HepG2 (cell line): ENCODE data around the gene GPA33. TPM values are rescaled to one million over a fixed set of nuclear protein-coding genes. Genes with fewer than 3 reads are reported as not detected.

Experiments used
- ATAC-seq: fragments of 200-7000 bp; cut with Tn5 transposase; 3 replicates; pipeline ENCODE4 v1.9.1; 2020; ENCODE audit warnings: mild to moderate bottlenecking, moderate library complexity
- BruUV-seq: library from RNA; stranded (reverse); fragments of 400-500 nt; replicated peaks from 2 replicates; lab custom pipeline; 2021; lab: Mats Ljungman, UMichigan
- CTCF ChIA-PET: fragments of 300-600 bp; formaldehyde crosslinking; extraction: SDS; loops from one replicate; lab custom pipeline; 2021; ENCODE audit warnings: low total read pairs, inconsistent platforms, low intra/inter-chr PET ratio; lab: Yijun Ruan, JAX
- POLR2A ChIA-PET: fragments of 350-600 bp; sonication (Branson Sonifier 250); formaldehyde crosslinking; loops from one replicate; lab custom pipeline; 2020; ENCODE audit warnings: antibody characterized with exemption, inconsistent platforms; lab: Yijun Ruan, JAX
- DNase-seq: peaks from one replicate; pipeline ENCODE4 v3.0.0-alpha.2; 2015; ENCODE audit warnings: low spot score
- FAIRE-seq: peaks from 3 replicates; lab custom pipeline; 2011; peaks lifted over from hg19 to GRCh38; lab: Jason Lieb, UNC
- H2AFZ ChIP-seq: one replicate; pipeline ENCODE4 v1.6.1; 2011; ENCODE audit warnings: low read length, inconsistent platforms
- H3K27ac ChIP-seq: fragments of 300-600 bp; 3 replicates; pipeline ENCODE4 v1.8.0; 2011; ENCODE audit warnings: mixed run types, mild to moderate bottlenecking, mixed read lengths, low read length, inconsistent platforms; ENCODE audit not compliant: insufficient read depth; ENCODE audit errors: extremely low read length
- H3K27me3 ChIP-seq, 2 experiments: fragments of 200-600 bp in 1 of 2; 2 replicates in 1 of 2; 3 replicates in 1 of 2; pipeline versions ENCODE4 v1.6.0 to v1.8.0; 2011; ENCODE audit warnings: low read length in 2 of 2, mild to moderate bottlenecking in 2 of 2, moderate library complexity in 2 of 2, inconsistent platforms in 1 of 2; ENCODE audit not compliant: insufficient read depth in 2 of 2, control insufficient read depth in 1 of 2
- H3K36me3 ChIP-seq, 2 experiments: fragments of 200-600 bp in 1 of 2; replicated peaks in 1 of 2; 2 replicates in 1 of 2; 3 replicates in 1 of 2; pipeline versions ENCODE4 v1.5.1 to v1.8.0; 2011; ENCODE audit warnings: low read length in 2 of 2, inconsistent platforms in 1 of 2; ENCODE audit not compliant: insufficient read depth in 2 of 2, control insufficient read depth in 1 of 2
- H3K4me1 ChIP-seq: 2 replicates; pipeline ENCODE4 v1.5.1; 2012; ENCODE audit warnings: low read length, inconsistent platforms; ENCODE audit not compliant: insufficient read depth
- H3K4me2 ChIP-seq: 2 replicates; pipeline ENCODE4 v1.6.0; 2011; ENCODE audit warnings: low read depth, low read length, inconsistent platforms
- H3K4me3 ChIP-seq, 3 experiments: fragments of 200-600 bp in 1 of 3; sonication (generic), shearing (Covaris generic) in 1 of 3; replicated peaks in 1 of 3; 2 replicates each; pipeline ENCODE4 v1.5.1; 2011 to 2016; ENCODE audit warnings: low read length in 3 of 3, inconsistent platforms in 2 of 3, low read depth in 2 of 3, mild to moderate bottlenecking in 2 of 3, control low read depth in 1 of 3, mixed read lengths in 1 of 3; ENCODE audit not compliant: insufficient read depth in 1 of 3
- H3K79me2 ChIP-seq: one replicate; pipeline ENCODE4 v1.6.1; 2011; ENCODE audit warnings: low read length, inconsistent platforms; ENCODE audit not compliant: insufficient read depth
- H3K9ac ChIP-seq: 2 replicates; pipeline ENCODE4 v1.6.0; 2011; ENCODE audit warnings: mild to moderate bottlenecking, low read depth, low read length, inconsistent platforms; ENCODE audit not compliant: insufficient read depth
- H3K9me3 ChIP-seq: 2 replicates; pipeline ENCODE4 v1.5.1; 2012; ENCODE audit warnings: mild to moderate bottlenecking, low read length
- H4K20me1 ChIP-seq: 2 replicates; pipeline ENCODE4 v1.6.0; 2011; ENCODE audit warnings: inconsistent platforms, mild to moderate bottlenecking, low read length, moderate library complexity; ENCODE audit not compliant: insufficient read depth
- BATF2 ChIP-seq: sonication (generic); formaldehyde crosslinking; IDR thresholded peaks from 2 replicates; pipeline ENCODE4 v1.8.0; 2022; ENCODE audit warnings: mild to moderate bottlenecking, missing genetic modification reagents, moderate library complexity
- DZIP1 ChIP-seq: sonication (generic); formaldehyde crosslinking; IDR thresholded peaks from 2 replicates; pipeline ENCODE4 v1.5.0; 2020; ENCODE audit warnings: mild to moderate bottlenecking, missing genetic modification reagents
- EEA1 ChIP-seq: sonication (generic); formaldehyde crosslinking; IDR thresholded peaks from 2 replicates; pipeline ENCODE4 v1.5.1; 2020; ENCODE audit warnings: mild to moderate bottlenecking, missing genetic modification reagents, borderline replicate concordance
- HNRNPH1 ChIP-seq: fragments of 200-400 bp; formaldehyde crosslinking; optimal IDR thresholded peaks from 2 replicates; pipeline ENCODE3; 2017; ENCODE audit warnings: mild to moderate bottlenecking, low read depth, low read length
- KLF9 ChIP-seq: IDR thresholded peaks from 2 replicates; pipeline ENCODE4 v1.6.1; 2016; ENCODE audit warnings: low read depth
- LRRFIP1 ChIP-seq: sonication (generic); formaldehyde crosslinking; conservative IDR thresholded peaks from 2 replicates; pipeline ENCODE4 v1.4.0; 2020; ENCODE audit warnings: missing genetic modification reagents
- MIER2 ChIP-seq: IDR thresholded peaks from 2 replicates; pipeline ENCODE4 v1.6.1; 2016; ENCODE audit warnings: missing biosample characterization, missing genetic modification reagents
- SP1 ChIP-seq, 2 experiments: fragments of 450-650 bp in 1 of 2; sonication (generic) in 1 of 2; formaldehyde crosslinking in 1 of 2; IDR thresholded peaks; 2 replicates each; pipeline versions ENCODE4 v1.4.0 to v1.6.1; 2016 to 2020; ENCODE audit warnings: missing genetic modification reagents in 1 of 2
- TCF12 ChIP-seq, 2 experiments: fragments of 450-650 bp in 1 of 2; sonication (generic) in 1 of 2; formaldehyde crosslinking in 1 of 2; IDR thresholded peaks; 2 replicates each; pipeline versions ENCODE4 v1.6.1 to v1.8.0; 2017 to 2022; ENCODE audit warnings: antibody characterized with exemption in 1 of 2, mild to moderate bottlenecking in 1 of 2, missing genetic modification reagents in 1 of 2, moderate library complexity in 1 of 2
- WIZ ChIP-seq: sonication (generic); formaldehyde crosslinking; IDR thresholded peaks from 2 replicates; pipeline ENCODE4 v1.5.1; 2020; ENCODE audit warnings: mild to moderate bottlenecking, missing genetic modification reagents
- ZMAT5 ChIP-seq: sonication (generic); formaldehyde crosslinking; IDR thresholded peaks from 2 replicates; pipeline ENCODE4 v1.5.0; 2020; ENCODE audit warnings: mild to moderate bottlenecking, low read depth, missing genetic modification reagents, borderline replicate concordance
- ZNF383 ChIP-seq: sonication (generic); formaldehyde crosslinking; IDR thresholded peaks from 2 replicates; pipeline ENCODE4 v1.4.0; 2020; ENCODE audit warnings: missing genetic modification reagents, mild to moderate bottlenecking, borderline replicate concordance
- ZNF740 ChIP-seq: sonication (generic); formaldehyde crosslinking; IDR thresholded peaks from 2 replicates; pipeline ENCODE4 v1.4.0; 2020; ENCODE audit warnings: missing genetic modification reagents
- ZNF781 ChIP-seq: sonication (generic); formaldehyde crosslinking; IDR thresholded peaks from 2 replicates; pipeline ENCODE4 v1.5.1; 2020; ENCODE audit warnings: borderline replicate concordance, mild to moderate bottlenecking, missing genetic modification reagents; ENCODE audit errors: not compliant biosample characterization
- ZNF883 ChIP-seq: sonication (generic); formaldehyde crosslinking; IDR thresholded peaks from 2 replicates; pipeline ENCODE4 v1.5.1; 2020; ENCODE audit warnings: mild to moderate bottlenecking, missing genetic modification reagents; ENCODE audit errors: not compliant biosample characterization
- ZSCAN25 ChIP-seq: sonication (generic); formaldehyde crosslinking; IDR thresholded peaks from 2 replicates; pipeline ENCODE4 v1.8.0; 2022; ENCODE audit warnings: mild to moderate bottlenecking, missing genetic modification reagents
- WGBS: methylation state at CpG from one replicate; pipeline ENCODE4 v1.1.6; 2017; ENCODE audit warnings: low lambda C conversion rate; 5-methylcytosine and 5-hydroxymethylcytosine counted together
- in situ Hi-C: cut with HindIII; loops from 2 replicates; pipeline ENCODE4 v1.10.0; 2017; ENCODE audit warnings: low pct_unique_long_range_greater_than_20kb; ENCODE audit not compliant: extremely low pct_ligation_motif_present
- intact Hi-C: fragments of 100-400 bp; cut with micrococcal nuclease; formaldehyde crosslinking; loops from one replicate; pipeline ENCODE4 v1.10.0; 2022; ENCODE audit not compliant: unreplicated experiment
- polyA plus RNA-seq, 8 experiments: library from polyadenylated mRNA; depleted of rRNA in 3 of 8; stranded (reverse) in 7 of 8; unstranded in 1 of 8; fragments of >200 nt; fragmentation: Illumina TruSeq in 4 of 8; extraction: Trizol in 4 of 8; gene quantifications; 2 replicates each; pipeline versions ENCODE4 v1.2.1 to v1.2.3, GENCODE V29; 2011 to 2016; ENCODE audit warnings: low read depth in 4 of 8, missing spikeins in 1 of 8, mixed read lengths in 1 of 8; ENCODE audit not compliant: insufficient read depth in 1 of 8
- total RNA-seq, 5 experiments: library from RNA; depleted of rRNA; stranded (reverse); fragments of >200 nt; fragmentation: Illumina TruSeq; extraction: Trizol; gene quantifications; 2 replicates each; pipeline ENCODE4 v1.2.3, GENCODE V29; 2016; ENCODE audit warnings: low read depth in 1 of 5

Gene GPA33
- total and polyA plus RNA-seq, 2 of the 13 experiments (the other 11 are each of a cell fraction or from before 2014, with no cell fraction given) = not detected

GRCh38 chr1:167065471-167065870 lies 24.7 kb downstream of the GPA33 start (continued):
- TF ChIP-seq DZIP1 (CRISPR knock-in tag) (no peak), ZSCAN25 (no peak), ZNF740 (CRISPR knock-in tag) (no peak)
- TF ChIP-seq, all 625 proteins: peak for 0

GRCh38 chr1:167064621-167065020 lies 25.6 kb downstream of the GPA33 start:
- CTCF ChIA-PET = no interaction called here
- no peaks in the 10 kb centered on the region for H3K36me3 ChIP-seq
- POLR2A ChIA-PET = no interaction called here
- H3K9me3 ChIP-seq = no peaks in the 10 kb centered on the region
- FAIRE-seq (no peak), DNase-seq (no peak), ATAC-seq (no peak)
- intact Hi-C loops = loop anchor here (5.0 kb wide), 3 partner anchors 203 to 393 kb away; no protein-coding TSS in a partner anchor
- no peak overlapping the region for H3K9ac ChIP-seq
- peaks cover 2 to 30% of the 10 kb centered on the region in 2 experiments; a peak in 3 of 5 replicates for H3K27me3 ChIP-seq
- no peak overlapping the region for H3K27ac ChIP-seq
- H3K4me3 ChIP-seq = no peak overlapping the region
- H3K4me2 ChIP-seq = no peak overlapping the region
- no peaks in the 10 kb centered on the region for H4K20me1 ChIP-seq
- in situ Hi-C loops = loop anchor here (5.0 to 10.0 kb wide), 4 partner anchors 63 to 470 kb away; no protein-coding TSS in a partner anchor
- H3K79me2 ChIP-seq = no peaks in the 10 kb centered on the region
- H2AFZ ChIP-seq = no peak overlapping the region
- no peaks in the 10 kb centered on the region for H3K4me1 ChIP-seq
- no peak for TF ChIP-seq SP1 (IDR thresholded peaks at IDR 0.05)
- no peak for TF ChIP-seq SP1 (CRISPR knock-in tag; IDR thresholded peaks at IDR 0.05)
- TF ChIP-seq WIZ (CRISPR knock-in tag) = no peak
- TF ChIP-seq ZNF781 = no peak
- TF ChIP-seq MIER2 (CRISPR knock-in tag) = no peak
- no peak for TF ChIP-seq TCF12 (IDR thresholded peaks at IDR 0.05)
- TF ChIP-seq TCF12 (CRISPR knock-in tag; IDR thresholded peaks at IDR 0.05) = no peak
- no peak for TF ChIP-seq BATF2 (CRISPR knock-in tag)
- no peak for TF ChIP-seq KLF9 (CRISPR knock-in tag)
- TF ChIP-seq EEA1 (CRISPR knock-in tag) = no peak
- no peak for TF ChIP-seq ZMAT5 (CRISPR knock-in tag)
- TF ChIP-seq ZNF883 (CRISPR knock-in tag) = no peak
- TF ChIP-seq HNRNPH1 = no peak
- TF ChIP-seq ZNF383 (CRISPR knock-in tag) = no peak
- no peak for TF ChIP-seq LRRFIP1
- BruUV-seq = no TSS peak
- WGBS = 19% methylated on average over 8 of the region's 9 CpGs
